NAMALWA (cell line): ENCODE results near the gene S100PBP.

Source experiments
- DNase-seq: peaks from one replicate; pipeline ENCODE4 v3.0.0-alpha.2; 2015; ENCODE audit warnings: low spot score

The S100PBP gene

DNA sequence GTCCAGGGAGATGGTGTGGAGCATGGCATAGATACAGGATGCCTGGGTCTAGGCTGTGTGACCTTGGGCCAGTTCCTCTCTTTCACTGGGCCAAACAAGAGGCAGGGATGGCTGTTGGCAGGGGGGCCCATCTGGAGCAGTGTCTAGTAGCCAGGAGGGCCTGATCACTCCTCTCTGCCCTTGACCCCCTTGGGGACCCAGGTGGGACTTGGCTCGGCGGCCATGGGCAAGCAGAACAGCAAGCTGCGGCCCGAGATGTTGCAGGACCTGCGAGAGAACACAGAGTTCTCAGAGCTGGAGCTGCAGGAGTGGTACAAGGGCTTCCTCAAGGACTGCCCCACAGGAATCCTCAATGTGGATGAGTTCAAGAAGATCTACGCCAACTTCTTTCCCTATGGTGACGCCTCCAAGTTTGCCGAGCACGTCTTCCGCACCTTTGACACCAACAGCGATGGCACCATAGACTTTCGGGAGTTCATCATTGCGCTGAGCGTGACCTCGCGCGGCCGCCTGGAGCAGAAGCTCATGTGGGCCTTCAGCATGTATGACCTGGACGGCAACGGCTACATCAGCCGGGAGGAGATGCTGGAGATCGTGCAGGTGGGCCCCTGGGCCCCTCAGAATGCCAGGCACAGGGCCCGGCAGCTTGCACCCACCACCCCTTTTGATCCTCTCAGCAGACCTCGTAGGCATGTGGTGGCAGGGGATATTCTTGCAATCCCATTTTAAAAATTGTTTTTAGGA, 71.4 kb downstream of the S100PBP start:
- DNase-seq: no peak

DNA sequence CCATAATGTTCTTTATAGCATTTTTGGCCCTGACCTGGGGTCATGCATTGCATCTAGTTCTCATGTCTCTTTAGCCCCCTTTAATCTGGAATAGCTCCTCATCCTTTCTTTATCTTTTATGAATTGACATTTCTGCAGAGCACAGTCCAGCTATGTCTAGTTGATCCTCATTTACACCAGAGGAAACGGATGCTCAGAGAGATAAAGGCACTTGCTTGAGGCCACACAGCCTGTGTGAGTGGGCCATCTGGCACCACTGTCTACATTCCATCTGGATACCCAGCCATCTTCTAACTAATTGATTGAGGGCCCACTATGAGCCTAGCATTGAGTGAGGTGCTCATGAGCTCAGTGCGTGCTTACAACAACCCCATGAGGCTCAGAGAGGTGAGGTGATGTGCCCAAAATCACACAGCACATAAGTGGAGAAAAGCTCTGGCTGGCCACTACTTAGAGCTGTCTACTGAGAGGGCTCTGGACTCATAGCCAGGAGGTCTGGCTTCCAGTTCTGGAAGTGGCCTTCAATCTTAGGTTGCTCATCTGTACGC, 72.4 kb downstream of the S100PBP start:
- no peak for DNase-seq

- DNase-seq: no peak
Measured at GRCh38 chr1:32890516-32891240, 73.2 kb downstream of the S100PBP start.

DNA sequence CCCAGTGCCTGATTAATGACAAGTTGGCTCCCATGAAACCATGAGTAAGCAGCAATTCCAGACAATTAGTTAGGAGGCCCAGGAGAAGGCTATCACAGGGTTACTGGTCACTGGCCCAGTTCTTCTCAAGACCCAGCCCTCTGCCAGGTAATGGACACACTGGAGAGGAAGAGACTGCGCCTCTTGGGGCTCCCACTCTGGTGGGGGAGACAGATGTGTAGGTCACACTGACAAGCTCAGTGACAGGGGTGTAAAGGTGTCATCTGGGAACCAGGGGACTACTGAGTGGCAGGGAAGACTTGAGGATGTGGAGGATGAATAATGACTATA, 73.8 kb downstream of the S100PBP start:
- DNase-seq: no peak

DNA sequence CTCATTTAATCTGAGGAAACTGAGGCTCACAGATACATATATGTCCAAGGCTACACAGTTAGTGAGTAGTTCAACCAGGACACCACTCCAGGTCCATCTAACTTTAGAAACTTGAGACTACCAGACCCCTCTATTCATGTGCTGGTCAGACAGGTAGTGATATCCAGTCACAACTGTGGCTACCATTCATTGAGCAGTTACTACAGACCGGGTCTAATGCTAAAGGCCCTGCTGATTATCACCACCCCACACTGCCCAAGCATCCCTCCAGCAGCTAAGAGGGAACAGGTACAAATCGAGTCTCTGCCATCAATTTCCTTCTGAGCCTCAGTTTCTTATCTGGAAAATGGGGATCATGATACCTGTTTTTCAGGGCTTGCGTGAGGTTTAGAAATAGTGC, 74.2 kb downstream of the S100PBP start:
- no peak for DNase-seq

GRCh38 chr1:32892368-32893197, 75.1 kb downstream of the S100PBP start:
- peak; percentile 47 for DNase-seq

DNA sequence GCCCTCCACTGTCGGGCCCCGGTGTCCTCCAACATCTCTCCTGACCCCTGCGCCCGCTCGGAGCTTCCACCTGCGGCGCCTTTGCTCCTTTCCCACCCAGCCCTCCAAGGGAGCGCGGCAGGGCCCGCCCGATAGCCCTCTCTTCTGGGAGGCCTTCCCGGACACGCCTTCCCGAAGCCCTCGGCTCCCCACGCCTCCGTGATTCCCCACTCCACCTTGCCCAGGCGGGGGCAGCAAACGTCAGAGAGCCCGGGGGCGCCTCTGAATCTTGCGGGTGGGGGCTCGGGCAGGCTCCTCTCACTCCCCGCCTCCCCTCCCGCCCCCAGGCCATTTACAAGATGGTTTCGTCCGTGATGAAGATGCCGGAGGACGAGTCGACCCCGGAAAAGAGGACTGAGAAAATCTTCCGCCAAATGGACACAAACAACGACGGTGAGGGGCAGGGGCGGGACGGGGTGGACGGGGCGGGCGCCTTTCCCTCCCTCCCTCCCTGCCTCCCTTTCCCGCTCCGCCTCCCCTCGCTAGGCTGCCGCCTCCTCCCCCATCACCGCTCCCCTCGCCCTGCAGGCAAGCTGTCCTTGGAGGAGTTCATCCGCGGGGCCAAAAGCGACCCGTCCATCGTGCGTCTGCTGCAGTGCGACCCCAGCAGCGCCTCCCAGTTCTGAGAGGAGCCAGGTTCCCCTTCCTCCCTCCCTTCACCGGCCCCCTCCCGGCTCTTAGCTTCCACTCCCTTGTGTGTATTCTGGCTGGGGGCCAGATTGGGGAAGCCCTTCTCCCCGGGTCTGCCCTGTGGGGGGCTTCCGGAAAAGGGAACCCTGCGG, 76.0 kb downstream of the S100PBP start:
- DNase-seq: no peak

GRCh38 chr1:32894019-32894600, 76.7 kb downstream of the S100PBP start:
- DNase-seq: no peak

- no peak for DNase-seq
Measured at GRCh38 chr1:32894681-32895080, 77.2 kb downstream of the S100PBP start.

GRCh38 chr1:32895325-32896215, 78.1 kb downstream of the S100PBP start:
- no peak for DNase-seq

DNA sequence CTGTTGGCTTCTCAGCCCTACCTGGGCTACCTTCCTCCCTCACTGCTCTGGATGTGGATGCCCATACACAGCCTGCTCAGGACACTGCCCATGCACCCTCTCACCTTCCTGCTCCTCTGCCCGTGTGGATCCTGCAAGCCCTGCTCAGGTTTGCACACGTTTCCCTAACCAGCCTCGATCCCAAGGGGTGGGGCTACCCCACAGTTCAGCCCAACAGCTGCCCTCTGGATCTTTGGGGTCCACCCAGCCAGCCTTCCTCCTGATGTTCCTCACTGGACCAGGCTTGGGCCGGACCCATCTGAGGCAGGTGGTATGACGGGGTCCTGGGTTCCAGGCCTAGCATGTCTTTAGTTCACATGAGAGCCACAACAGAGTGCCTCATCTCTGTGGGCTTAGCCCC, 79.0 kb downstream of the S100PBP start:
- DNase-seq: no peak

DNA sequence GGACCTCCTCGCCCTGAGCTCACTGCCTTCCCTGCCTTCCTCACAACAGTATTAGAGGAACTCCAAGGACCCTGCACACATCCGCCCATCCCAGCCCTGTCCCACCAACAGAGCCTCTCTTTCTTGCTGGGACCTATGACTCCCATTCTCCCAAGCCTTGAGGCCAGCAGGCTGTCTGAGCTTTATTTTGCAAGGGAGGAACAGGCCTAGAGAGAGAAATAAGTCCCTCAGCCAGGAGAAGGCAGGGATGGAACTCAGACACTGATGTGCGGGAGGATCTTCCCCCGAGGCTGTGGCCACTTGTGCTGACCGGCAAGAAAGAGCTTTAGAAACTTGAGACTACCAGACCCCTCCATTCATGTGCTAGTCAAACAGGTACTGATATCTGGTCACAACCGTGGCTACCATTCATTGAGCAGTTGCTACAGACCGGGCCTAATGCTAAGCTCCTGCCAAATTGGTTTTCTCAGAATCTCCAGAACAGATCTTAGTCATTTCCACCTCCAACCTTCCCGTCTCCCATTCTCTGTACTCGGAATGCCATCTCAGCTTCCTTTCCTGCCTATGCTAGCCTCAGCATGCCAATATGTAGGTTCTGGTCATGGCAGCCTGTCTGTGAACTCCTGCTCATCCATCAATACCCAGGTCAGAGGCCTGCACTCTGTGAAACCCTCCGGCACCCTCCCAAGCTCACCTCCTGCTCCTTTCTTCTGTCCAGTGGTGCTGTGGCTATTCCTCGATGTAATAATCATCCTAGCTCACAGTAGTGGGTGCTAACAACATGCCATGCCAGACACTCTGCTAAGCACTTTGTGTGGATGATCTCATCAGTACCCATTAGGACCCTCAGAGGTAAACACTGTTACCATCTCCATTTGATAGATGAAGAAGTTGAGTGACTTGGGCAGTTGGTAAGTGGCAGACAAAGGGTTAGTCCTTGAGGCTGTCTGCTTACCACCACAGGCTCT, 79.9 kb downstream of the S100PBP start:
- DNase-seq: no peak

DNA sequence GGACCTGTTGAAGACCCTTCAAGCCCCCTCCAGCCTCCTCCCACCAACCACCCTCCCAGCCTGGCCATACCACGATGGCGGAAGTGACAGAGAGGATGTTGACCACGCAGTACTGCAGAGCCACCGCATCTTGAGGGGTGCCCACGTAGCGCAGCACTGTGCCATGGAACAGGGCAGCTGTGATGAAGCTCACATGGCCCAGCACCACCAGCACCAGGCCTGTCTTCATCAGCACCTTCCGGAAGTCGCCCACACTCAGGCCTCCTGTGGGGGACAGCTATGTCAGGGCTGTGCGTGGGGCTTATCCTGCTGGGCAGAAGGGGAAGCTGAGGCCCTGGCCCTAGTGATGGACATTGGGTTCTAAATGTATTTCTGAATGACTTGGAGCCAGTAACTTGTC, 80.6 kb downstream of the S100PBP start:
- DNase-seq: no peak

GRCh38 chr1:32898958-32899357, 81.5 kb downstream of the S100PBP start:
- no peak for DNase-seq

DNA sequence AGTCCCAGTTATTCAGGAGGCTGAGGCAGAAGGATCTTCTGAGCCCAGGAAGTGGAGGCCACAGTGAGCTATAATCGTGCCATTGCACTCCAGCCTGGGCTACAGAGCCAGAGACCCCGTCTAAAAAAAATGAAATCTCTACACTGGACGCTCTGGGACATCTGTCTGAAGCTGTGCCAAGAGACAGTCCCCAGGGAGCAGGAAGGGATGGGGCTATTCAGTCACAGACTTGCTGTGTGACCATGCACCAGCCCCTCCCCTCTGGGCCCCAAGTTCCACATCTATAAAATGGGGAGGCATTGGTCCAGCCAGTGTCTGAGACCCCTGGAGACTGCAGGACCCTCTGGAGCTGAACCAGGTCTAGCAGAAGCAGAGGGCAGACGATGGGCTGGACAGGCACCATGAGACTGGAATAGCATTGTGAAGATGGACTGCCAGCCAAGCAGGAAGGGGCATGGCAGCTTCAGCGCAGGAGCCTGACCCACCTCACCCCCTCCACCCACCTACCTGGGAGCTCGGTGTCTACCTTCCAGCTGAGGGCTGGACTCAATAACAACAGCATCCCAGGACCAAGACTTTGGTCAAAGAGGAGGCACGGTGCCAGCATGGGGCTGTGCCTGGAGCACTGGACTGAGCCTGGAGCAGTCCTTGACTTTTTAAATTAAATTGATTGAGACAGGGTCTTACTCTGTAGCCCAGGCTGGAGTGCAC, 82.3 kb downstream of the S100PBP start:
- no peak for DNase-seq

DNA sequence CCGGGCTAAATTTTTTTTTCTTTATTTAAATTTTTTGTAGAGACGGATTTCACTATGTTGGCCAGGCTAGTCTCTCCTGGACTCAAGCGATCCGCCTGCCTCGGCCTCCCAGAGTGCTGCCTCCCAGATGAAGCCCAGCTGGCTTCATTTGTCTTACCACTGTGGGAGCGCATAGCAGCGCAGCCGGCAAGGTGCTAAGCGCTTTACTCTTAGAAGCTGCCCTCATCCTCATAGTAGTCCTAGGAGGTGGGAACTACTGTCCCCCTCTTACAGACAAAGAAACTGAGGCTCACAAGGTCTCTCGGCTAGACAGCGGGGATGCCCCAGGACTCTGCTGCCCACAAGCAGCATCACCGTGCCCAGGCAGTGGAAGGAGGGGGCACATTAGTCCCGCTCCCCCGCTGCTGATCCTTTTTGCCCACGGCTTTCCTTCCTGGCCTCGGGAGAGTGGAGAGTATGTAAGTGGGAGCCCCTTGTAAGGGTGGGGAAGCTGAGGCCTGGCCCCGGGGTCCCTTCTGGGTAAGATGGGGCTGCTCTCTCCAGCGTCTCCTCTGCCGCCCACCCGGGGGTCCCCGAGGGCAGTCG, 83.0 kb downstream of the S100PBP start:
- DNase-seq: no peak

- no peak for DNase-seq
Measured at GRCh38 chr1:32900956-32901822, 83.7 kb downstream of the S100PBP start, which contains the start of gene TMEM54. Gene TMEM54, minus strand, starts transcription at chr1:32901389. Its CDS starts 151 bp downstream, at chr1:32901238.
